ENCODE data around the gene TMEM267.

- TF ChIP-seq POLR2AphosphoS5 (IDR thresholded peaks at IDR 0.05) (no peak), CTCF (IDR thresholded peaks at IDR 0.05; ENCODE audit: poor library complexity, severe bottlenecking) (no peak)
Measured at GRCh38 chr5:43415935-43416802, 67.5 kb downstream of the TMEM267 start.

All from neural cell (in vitro differentiated cells).